Duodenal mucosa (tissue), 2 donors: ENCODE measurements around the gene ZNF804A.

Experiments used
- H3K27ac ChIP-seq: one replicate; pipeline ENCODE4 v1.7.0; 2013; ENCODE audit warnings: low read depth, low read length
- H3K27me3 ChIP-seq, 2 donors: one replicate each; pipeline ENCODE4 v1.7.0; 2013; ENCODE audit warnings: low read length in 2 of 2, control low read depth in 1 of 2; ENCODE audit not compliant: insufficient read depth in 2 of 2, control insufficient read depth in 1 of 2
- H3K36me3 ChIP-seq, 2 donors: one replicate each; pipeline ENCODE4 v1.7.0; 2013; ENCODE audit warnings: low read length in 2 of 2, control low read depth in 1 of 2; ENCODE audit not compliant: insufficient read depth in 2 of 2, control insufficient read depth in 1 of 2
- H3K4me1 ChIP-seq, 2 donors: one replicate each; pipeline ENCODE4 v1.7.0; 2013; ENCODE audit warnings: low read length in 2 of 2, control low read depth in 1 of 2; ENCODE audit not compliant: insufficient read depth in 2 of 2, control insufficient read depth in 1 of 2
- H3K4me3 ChIP-seq, 2 donors: one replicate each; pipeline ENCODE4 v1.7.0; 2013; ENCODE audit warnings: low read length in 2 of 2, low read depth in 1 of 2
- H3K9ac ChIP-seq, 2 donors: one replicate each; pipeline ENCODE4 v1.7.0; 2013; ENCODE audit warnings: low read length in 2 of 2, low read depth in 1 of 2
- H3K9me3 ChIP-seq, 2 donors: one replicate each; pipeline ENCODE4 v1.7.0; 2013; ENCODE audit warnings: low read length in 2 of 2, control low read depth in 1 of 2; ENCODE audit not compliant: control insufficient read depth in 1 of 2

Gene ZNF804A

DNA sequence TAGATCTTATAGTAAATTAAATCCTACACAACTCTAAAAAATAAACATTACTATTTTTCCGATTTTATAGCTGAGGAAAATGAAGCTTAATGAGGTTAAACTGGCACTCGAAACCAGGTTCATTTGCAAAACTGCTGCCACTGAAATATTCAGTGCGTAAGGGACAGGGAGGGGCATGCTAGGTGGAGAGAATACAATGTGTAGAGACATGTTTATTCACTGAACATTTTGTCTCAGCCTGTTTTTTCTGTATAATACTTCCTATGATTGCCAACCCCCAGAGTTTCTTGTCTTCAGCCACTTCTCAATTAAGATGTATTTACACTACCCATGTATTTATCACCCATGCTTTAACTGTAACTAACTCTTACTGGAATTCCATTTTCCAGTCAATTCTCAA lies 31.6 kb upstream of the ZNF804A start:
- no peaks in the 10 kb centered on the region for H3K36me3 ChIP-seq
- no peak overlapping the region for H3K27ac ChIP-seq
- H3K27me3 ChIP-seq: no peaks in the 10 kb centered on the region
- no peak overlapping the region for H3K4me3 ChIP-seq
- H3K9ac ChIP-seq: no peak overlapping the region
- H3K4me1 ChIP-seq: no peaks in the 10 kb centered on the region
- H3K9me3 ChIP-seq: no peaks in the 10 kb centered on the region

DNA sequence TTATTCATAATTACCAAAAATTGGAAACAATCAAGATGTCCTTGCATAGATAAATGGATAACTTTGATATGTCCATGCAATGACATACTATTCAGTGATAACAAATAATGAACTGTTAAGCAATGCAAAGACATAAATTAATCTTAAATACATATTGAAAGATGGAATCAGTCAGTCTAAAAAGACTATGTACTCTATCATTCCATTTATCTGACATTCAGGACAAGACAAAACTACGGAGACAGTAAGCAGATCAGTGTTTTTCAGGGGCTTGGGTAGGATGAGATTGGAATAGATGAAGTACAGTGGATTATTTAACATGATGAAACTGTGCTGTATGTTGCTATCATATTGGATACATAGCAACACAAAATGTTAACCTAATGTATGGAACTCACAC lies 21.3 kb upstream of the ZNF804A start:
- Histone ChIP-seq H3K9me3 (no peaks in the 10 kb centered on the region), H3K9ac (no peak overlapping the region), H3K4me3 (no peak overlapping the region), H3K27me3 (no peaks in the 10 kb centered on the region), H3K4me1 (no peaks in the 10 kb centered on the region), H3K36me3 (no peaks in the 10 kb centered on the region), H3K27ac (no peak overlapping the region)

DNA sequence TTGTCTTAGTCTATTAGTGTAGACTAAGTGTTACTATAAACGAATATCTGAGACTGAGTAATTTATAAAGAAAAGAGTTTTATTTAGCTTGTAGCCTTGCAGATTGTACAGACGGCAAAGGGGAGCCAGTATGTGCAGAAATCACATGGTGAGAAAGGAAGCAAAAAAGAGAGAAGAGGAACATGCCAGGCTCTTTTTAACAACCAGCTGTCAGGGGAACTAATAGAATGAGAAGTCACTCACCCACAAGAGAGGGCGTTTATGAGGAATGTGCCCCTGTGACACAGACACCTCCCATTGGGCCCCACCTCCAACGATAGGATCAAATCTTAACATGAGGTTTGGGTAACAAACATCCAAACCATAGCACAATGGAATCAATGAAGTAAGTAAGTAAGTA lies 20.6 kb upstream of the ZNF804A start:
- Histone ChIP-seq H3K4me1 (no peaks in the 10 kb centered on the region), H3K36me3 (no peaks in the 10 kb centered on the region), H3K27me3 (no peaks in the 10 kb centered on the region), H3K4me3 (no peak overlapping the region), H3K9ac (no peak overlapping the region), H3K9me3 (no peaks in the 10 kb centered on the region), H3K27ac (no peak overlapping the region)

DNA sequence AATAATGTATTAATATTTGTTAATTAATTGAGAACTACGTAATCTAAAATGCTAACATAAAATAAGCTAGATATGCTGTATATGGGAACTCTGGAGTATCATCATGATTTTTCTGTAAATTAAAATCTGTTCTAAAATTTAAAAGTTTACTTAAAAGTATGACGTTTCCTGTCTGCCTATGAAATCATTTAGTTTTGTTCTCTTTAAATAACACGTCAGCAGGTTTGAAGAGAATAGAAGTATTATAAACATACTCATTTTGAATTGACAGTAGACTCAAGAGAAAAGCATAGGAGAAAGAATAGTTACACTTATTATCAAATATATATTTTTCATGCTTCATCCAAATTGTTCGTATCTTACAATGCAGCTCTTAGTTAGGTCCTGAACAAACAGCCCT lies 19.1 kb upstream of the ZNF804A start:
- Histone ChIP-seq H3K4me3 (no peak overlapping the region), H3K27ac (no peak overlapping the region), H3K9me3 (no peaks in the 10 kb centered on the region), H3K36me3 (no peaks in the 10 kb centered on the region), H3K27me3 (no peaks in the 10 kb centered on the region), H3K9ac (no peak overlapping the region), H3K4me1 (no peaks in the 10 kb centered on the region)

DNA sequence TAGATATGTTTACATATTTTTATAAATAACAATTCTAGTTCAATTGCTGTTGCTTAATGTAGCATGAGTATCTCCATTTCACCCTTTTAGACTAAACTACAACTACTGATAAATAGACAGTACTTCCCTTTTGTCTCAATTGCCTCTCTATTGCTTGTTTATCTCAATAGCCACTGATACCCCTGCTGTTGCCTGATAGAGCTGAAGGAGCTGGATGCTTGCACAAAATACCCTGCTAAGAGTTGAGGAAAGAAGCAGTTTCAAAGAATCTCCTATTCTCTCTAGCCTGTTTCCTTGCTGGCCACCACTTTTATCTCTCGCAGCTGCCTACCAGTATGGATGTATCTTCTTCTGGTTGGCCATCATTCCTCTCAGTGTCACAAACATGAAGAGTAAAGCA lies 16.9 kb upstream of the ZNF804A start:
- Histone ChIP-seq H3K27me3 (no peaks in the 10 kb centered on the region), H3K27ac (no peak overlapping the region), H3K4me3 (no peak overlapping the region), H3K9me3 (no peaks in the 10 kb centered on the region), H3K4me1 (no peaks in the 10 kb centered on the region), H3K36me3 (no peaks in the 10 kb centered on the region), H3K9ac (no peak overlapping the region)

DNA sequence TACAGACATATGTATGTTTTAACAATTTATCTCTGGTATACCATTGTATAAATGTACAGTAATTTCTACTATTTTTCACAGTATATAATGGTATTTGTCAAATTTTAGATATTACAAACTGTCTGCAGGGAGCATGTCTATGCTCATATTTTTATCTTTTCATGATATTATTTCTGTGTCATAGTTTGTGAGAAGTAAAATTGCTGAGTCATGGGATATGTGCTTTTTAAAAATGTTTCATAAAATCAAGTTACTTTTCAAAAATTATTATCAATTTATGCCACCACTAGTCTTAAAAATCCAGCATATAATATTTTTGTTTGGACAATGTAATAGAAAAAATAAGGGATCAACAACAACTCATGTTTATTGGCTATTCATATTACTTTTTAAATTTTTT lies 9.1 kb upstream of the ZNF804A start:
- H3K36me3 ChIP-seq: no peaks in the 10 kb centered on the region
- H3K27ac ChIP-seq: no peak overlapping the region
- no peaks in the 10 kb centered on the region for H3K27me3 ChIP-seq

DNA sequence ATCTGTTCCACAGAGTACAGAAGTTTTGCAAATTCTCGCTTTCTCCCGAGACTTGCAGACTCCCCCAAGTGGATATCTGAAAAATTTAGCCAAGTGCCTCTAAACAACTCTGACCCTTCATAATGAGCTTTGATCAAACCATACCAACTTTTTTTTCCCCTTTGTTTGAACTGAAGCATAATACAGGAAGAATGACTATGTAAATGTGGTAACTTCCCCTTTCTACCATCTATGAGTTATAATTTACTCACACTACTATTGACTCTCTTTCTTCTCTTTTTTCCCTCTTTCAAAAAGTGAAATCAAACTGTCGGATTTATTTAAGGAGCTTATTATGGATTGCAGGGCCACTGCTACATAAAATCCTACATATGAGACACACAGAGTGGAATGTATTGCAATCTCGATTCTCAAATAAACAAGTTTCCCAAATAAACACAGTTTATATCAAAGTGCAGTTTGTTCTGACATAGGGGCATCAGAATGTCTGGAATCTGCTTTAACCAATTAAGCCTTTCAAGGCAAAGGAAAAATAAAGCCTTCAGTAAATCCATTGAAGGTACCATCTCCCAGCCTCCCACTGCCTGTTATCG lies 1.4 kb upstream of the ZNF804A start:
- no peaks in the 10 kb centered on the region for H3K9me3 ChIP-seq
- H3K4me1 ChIP-seq: no peaks in the 10 kb centered on the region
- H3K27me3 ChIP-seq: peaks cover 10 to 35% of the 10 kb centered on the region in 2 donors
- H3K36me3 ChIP-seq: no peaks in the 10 kb centered on the region
- peak overlapping the region in 1 of 2 donors; percentile 34 for H3K9ac ChIP-seq
- no peak overlapping the region for H3K27ac ChIP-seq
- peak overlapping the region; percentile 68 to 72 for H3K4me3 ChIP-seq

More for the DNA sequence above, 9.1 kb upstream of the ZNF804A start:
- Histone ChIP-seq H3K4me1 (no peaks in the 10 kb centered on the region), H3K9ac (no peak overlapping the region), H3K4me3 (no peak overlapping the region), H3K9me3 (no peaks in the 10 kb centered on the region)

DNA sequence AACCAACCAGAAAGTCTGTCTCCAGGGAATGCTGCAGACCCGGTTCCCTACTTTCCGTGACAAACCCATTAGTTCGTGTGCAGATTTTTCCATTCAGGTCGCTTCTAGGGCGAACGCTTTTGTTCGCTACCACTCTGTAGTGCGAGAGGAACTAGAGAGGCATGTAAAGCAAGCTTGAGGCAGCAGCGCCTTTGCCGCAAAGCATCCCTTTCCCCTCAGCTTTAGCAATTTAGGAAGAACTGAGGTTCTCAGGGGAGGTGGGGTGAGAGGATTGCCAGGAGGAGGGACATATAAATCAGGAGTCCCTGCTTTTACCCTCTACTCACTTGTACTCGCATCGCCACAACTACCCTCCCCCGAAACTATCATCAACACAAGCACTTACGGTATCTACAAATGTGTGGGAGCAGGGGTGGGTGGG lies 748 bp upstream of the ZNF804A start:
- no peaks in the 10 kb centered on the region for H3K9me3 ChIP-seq
- peaks cover 10 to 35% of the 10 kb centered on the region in 2 donors for H3K27me3 ChIP-seq
- no peak overlapping the region for H3K27ac ChIP-seq
- peak overlapping the region; percentile 68 to 72 for H3K4me3 ChIP-seq
- H3K4me1 ChIP-seq: no peaks in the 10 kb centered on the region
- H3K9ac ChIP-seq: peak overlapping the region; percentile 8 to 34
- H3K36me3 ChIP-seq: no peaks in the 10 kb centered on the region

DNA sequence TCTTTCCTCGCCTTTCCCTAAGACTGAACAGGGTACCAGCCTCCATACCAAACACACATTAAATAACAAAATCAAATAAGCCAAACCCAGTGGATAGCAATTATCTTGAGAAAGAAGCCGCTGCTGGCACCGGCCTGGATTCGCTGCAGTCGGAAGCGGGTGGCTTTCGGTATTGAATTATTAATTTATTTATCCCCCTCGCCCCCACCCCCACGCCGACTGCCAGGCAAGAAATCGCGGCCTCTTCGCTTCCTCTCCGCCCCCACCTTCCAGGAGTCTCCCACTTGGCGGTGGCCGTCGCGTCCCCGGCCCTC lies 370 bp upstream of the ZNF804A start:
- H3K36me3 ChIP-seq: no peaks in the 10 kb centered on the region
- peak overlapping the region; percentile 8 to 34 for H3K9ac ChIP-seq
- H3K27me3 ChIP-seq: peaks cover 10 to 35% of the 10 kb centered on the region in 2 donors
- peak overlapping the region; percentile 68 to 72 for H3K4me3 ChIP-seq
- no peaks in the 10 kb centered on the region for H3K4me1 ChIP-seq
- H3K9me3 ChIP-seq: no peaks in the 10 kb centered on the region
- no peak overlapping the region for H3K27ac ChIP-seq

DNA sequence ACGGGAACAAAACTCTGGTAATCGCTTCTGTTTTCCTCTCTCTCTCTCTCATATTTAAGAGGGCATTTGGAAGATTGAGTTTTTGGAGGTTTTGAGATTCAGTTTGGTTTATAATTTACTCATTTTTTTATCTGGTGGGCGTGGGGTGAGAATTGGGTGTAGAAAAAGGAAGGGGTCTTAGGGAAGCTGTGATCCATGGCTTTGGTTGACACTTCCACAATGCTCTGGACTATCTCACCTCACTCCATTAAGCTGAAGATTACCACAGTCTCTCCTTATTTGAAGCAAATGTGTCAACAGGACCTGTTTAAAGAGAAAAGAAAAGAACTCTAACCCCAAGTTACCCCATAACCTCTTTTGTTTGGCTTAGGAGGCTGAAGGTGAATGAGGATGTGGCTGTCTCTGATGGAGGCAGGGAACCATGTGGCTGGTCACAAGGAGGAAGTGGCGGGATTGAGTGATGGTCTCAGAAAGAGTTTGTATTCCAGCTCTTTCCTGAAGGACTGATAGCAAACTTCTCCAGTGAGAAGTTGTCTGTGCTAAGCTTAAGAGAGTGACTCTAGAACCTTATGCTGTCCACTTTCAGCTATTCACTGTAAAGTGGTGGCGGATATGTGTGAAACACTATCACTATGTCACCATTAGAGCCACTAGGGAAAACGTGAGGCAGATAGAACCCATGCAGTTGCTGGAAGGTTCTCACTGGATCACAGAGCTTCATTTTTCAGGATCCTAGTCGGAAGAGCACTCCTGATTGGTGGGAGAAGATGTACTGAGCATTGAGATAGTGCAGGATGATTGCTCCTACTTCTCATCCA lies 934 bp downstream of the ZNF804A start:
- Histone ChIP-seq H3K9ac (peak overlapping the region; percentile 3 to 33), H3K36me3 (no peaks in the 10 kb centered on the region), H3K27me3 (peaks cover 10 to 35% of the 10 kb centered on the region in 2 donors), H3K4me1 (no peaks in the 10 kb centered on the region), H3K9me3 (no peaks in the 10 kb centered on the region), H3K27ac (no peak overlapping the region), H3K4me3 (peak overlapping the region; percentile 66 to 72)
